ENCODE results near the gene ERMP1.
"Not testable (repeated sequence)": the region's sequence is repeated elsewhere in the genome, so short reads cannot be mapped to it uniquely, and the experiment has no call there.

The ERMP1 gene, protein sequence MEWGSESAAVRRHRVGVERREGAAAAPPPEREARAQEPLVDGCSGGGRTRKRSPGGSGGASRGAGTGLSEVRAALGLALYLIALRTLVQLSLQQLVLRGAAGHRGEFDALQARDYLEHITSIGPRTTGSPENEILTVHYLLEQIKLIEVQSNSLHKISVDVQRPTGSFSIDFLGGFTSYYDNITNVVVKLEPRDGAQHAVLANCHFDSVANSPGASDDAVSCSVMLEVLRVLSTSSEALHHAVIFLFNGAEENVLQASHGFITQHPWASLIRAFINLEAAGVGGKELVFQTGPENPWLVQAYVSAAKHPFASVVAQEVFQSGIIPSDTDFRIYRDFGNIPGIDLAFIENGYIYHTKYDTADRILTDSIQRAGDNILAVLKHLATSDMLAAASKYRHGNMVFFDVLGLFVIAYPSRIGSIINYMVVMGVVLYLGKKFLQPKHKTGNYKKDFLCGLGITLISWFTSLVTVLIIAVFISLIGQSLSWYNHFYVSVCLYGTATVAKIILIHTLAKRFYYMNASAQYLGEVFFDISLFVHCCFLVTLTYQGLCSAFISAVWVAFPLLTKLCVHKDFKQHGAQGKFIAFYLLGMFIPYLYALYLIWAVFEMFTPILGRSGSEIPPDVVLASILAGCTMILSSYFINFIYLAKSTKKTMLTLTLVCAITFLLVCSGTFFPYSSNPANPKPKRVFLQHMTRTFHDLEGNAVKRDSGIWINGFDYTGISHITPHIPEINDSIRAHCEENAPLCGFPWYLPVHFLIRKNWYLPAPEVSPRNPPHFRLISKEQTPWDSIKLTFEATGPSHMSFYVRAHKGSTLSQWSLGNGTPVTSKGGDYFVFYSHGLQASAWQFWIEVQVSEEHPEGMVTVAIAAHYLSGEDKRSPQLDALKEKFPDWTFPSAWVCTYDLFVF

DNA sequence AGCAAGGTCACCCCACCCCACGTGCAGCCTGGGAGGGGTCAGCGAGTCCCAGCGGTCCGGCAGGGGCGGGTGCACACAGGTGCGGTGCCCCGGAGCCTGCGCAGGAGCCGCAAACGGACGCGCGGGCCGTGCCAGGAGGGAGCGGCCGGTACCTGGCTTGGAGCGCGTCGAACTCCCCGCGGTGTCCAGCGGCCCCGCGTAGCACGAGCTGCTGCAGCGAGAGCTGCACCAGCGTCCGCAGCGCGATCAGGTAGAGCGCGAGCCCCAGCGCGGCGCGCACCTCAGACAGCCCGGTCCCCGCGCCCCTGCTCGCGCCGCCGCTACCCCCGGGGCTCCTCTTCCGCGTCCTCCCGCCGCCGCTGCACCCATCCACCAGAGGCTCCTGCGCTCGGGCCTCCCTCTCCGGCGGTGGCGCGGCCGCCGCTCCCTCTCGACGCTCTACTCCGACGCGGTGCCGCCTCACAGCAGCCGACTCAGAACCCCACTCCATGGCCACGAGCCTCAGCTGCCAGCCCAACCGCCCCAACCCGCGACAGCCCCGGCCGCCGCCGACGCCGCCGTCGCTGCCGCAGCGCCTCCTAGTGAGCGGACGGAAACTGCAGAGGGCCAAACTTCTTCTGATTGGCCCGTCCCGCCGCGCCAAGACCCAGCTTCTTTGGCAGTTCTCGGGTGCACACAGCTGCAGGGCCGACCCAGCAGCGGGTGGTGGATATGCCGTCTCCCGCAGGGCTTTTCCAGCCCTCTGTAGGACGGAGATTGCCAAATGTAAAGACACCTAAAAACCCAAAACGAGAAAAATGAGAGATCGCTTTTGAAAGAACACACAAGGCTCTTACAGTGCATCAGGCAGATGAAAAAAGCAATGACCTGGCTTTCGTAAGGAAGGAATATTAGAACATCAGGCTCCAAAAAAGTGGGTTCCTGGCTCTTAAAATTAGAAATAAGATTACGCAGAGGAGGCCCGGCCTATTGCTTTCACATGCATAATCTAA is at the start of gene ERMP1:
Gene ERMP1, minus strand, starts transcription at position 580 of the 992 bp plus-strand sequence. Its CDS starts 90 bp downstream, at position 490.
- peak; percentile 8 for DNase-seq

DNA sequence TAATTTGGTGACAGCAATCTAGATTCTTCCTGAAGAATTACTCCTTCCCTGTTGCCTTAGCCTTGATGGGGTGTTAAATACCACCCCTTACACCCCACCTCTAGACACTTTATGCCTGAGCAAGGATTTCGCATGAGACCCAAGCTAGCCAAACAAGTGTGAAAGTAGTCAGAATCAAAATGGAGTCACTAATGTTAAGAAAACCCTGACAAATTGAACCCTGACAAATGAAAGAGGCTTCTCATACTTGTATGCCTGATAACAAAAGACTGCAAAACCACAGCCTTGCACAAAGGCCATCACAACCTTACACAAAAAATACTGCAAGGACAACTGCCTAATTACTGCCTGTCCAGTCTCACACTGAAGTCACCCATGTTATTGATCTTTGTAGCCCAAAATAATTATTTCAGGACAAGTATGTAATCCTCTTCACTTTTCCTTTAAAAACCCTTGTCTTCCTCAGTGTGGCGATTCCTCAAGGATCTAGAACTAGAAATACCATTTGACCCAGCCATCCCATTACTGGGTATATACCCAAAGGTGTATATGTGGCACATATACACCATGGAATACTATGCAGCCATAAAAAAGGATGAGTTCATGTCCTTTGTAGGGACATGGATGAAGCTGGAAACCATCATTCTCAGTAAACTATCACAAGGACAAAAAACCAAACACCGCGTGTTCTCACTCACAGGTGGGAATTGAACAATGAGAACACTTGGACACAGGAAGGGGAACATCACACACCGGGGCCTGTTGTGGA is 49.5 kb upstream of the ERMP1 start:
- DNase-seq: not testable (repeated sequence)

DNA sequence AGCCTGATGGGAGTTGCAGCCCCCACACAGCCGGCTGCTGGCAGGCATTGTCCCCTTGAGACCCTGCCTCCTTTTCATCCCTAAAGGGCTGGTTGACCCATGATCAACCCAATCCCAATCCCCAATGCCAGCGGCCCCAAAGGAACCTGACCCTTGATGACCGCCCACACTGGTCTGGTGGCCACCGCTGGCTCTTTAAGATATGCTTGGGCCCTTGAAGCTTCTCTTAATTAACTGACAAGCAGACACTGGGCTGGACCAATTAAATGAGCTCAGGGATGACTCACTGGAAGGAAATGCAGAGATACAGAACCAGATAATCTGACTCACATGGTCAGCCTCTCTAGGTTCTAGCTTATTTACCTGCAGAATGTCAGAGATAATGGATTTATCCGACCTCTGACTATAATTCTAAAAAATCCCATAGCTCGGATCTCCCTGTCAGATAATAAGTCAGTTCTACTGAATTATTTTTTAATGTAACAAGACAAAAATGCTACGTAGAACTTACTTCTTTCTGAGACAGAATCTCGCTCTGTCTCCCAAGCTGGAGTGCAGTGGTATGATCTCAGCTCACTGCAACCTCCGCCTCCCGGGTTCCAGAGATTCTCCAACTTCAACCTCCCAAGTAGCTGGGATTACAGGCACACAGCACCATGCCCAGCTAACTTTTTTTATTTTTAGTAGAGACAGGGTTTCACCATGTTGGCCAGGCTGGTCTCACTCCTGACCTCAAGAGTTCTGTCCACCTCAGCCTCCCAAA is 46.7 kb upstream of the ERMP1 start:
- no peak for DNase-seq

DNA sequence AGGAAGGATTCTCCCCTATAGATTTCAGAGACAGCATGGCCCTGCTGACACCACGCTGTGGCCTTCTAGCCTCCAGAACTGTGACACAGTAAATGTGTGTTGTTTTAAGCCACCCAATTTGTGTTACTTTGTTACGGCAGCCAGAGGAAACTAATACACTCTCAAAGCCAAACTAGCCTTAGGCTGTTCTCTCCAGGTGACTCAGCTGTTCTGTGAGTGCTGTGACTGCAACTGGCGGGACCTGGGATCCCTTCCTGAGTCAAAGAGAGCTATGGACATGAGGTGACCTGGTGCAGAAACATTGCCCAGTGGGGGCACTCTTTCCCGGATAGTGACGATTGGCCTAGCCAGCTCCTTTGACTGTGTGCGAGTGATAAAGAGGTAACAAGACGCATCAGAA is 43.8 kb upstream of the ERMP1 start:
- DNase-seq: no peak

DNA sequence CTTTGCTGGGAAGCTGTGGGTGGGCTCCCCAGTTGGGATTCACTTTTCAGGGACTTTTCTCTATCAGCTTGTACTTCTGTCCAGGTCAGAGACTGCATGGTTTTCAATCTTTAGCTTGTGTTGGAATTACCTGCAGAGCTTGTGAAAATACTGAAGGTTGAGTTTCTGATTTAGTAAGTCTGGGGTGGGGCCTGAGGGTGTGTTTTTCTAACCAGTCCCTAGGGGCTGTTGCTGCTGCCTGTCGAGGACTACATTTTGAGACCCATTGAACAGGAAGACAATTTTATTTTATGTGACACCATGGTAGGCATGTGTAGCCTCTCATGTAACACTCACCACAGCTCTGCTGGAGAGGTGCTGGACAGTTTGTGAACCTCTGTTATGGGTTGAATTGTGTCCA is 43.1 kb upstream of the ERMP1 start:
- DNase-seq: no peak

DNA sequence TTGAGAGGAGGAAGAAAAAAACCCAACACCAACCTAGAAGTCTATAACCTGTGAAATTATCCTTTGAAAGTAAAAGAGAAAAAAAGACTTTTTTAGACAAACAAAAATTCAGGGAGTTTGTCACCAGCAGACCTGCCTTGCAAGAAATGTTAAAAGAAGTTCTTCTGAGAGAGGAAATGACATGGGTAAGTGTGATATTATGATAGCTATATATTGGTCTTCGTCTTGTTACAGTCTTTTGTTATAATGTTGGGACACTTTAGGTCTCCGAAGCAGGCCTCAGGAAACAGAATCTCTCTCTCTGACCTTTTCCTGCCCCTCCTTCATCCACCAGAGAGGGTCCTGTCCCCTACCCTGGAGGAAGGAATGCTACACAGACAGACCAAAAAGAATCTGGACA is 41.1 kb upstream of the ERMP1 start:
- no peak for DNase-seq

DNA sequence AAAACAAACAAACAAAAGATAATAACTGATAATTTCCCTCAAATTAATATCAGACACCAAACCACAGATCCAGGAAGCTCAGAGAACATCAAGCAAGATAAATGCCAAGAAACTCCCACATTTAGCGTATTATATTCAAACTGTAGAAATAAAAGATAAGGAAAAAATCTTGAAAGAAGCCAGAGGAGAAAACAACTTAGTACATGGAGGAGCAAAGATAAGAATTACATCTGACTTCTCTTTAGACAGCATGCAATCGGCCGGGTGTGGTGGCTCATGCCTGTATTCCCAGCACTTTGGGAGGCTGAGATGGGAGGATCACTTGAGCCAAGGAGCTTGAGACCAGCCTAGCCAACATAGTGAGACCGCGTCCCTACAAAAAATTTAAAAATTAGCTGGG is 40.5 kb upstream of the ERMP1 start:
- DNase-seq: no peak

DNA sequence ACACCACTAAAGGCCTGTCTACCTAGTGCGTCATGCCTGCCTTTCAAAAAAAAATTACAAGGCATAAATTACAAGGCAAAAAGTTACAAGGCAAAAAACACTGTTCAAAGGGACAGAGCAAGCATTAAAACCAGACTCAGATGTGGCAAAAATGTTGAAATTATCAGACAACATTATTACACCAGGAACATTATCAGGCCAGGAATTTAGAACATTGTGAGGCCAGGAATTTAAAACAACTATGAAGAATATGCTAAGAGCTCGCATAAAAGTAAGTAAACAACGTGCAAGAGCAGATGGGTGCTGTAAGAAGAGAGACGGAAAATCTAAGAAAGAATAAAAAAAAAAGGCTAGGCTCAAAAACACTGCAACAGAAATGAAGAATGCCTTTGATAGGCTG is 39.6 kb upstream of the ERMP1 start:
- DNase-seq: no peak

DNA sequence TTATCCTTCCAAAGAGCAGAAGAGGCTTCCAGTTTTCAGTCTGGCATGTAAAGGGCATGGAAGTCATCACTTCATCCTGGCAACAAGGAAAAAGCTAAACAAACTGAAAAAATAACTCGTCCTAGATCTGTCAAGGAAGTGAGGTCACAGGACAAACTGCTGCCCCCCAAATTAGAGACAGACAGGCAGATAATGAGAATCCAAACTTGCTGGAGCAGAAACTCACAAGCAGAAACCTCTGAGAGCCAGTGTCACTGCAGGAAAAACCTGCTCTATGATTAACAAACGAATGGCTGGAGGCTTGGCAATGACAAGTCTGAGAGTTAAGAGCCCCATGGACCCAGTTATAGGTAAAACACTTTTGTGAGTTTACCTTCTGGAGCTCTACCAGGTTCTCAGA is 38.9 kb upstream of the ERMP1 start:
- no peak for DNase-seq

DNA sequence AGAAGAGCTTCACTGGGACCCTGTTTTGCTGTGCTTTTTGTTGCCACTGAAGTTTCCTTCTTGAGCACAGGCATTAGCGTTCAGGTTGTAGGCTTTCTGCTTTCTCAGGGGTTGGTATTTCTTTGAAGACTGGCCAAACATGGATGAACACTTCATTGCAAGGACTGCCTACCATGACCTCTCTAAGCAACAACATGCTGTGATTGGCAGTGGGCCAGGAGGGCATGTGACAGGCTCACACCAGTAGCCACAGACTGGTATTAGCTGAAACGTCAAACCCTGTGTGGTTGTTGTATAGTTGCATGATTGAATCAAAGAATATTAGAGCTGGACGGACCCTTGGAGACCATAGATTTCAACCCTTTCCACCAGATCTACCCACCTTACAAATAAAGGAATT is 37.8 kb upstream of the ERMP1 start:
- DNase-seq: no peak

DNA sequence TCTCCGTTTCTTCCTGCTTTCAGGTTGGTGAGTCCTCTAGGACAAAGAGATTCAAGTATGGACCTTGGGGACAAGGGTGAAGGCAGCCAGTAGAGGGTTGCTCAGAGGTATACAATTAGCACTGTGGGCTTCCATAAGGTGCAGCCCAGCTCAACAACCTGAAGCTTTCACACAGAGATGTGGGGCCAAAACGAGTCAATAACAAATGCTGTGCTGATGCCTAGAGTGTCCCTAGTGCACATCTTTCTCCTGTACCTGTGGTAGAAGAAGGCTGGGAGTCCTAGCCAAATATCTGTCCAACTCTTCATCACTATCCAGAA is 37.1 kb upstream of the ERMP1 start:
- DNase-seq: no peak

DNA sequence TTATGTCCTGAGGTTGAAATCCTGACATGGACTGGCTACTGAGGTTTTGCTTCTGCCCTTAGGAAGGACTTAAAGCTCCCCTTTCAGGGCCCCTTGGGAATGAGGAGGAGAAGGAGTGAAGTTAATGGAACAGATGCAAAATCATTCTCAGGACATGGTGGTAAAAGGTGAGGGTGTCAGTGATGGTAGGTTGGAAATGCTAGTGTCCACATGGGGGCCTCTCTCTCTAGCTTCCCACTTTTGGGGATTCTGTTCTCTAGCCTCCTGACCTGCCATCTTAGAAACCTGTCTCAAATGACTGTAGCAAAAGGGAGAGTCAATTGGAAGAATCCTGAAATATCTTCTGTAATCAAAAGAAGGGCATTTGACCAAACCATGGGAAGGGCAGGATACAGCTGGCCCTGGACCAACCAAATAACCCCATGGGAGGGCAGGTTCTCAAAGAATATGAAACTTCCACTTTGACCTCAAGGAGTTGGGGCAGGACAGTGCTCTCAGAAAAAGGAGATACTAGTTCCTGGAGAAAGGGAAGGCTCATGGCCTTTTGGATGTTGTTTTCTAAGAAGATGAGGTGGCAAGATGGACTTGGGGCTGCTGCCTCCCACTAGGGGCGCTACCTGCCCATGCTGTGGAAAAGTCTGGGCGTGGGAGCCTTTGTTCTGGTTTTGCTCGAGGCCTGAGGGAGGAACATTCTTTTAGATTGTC is 36.5 kb upstream of the ERMP1 start:
- DNase-seq: no peak

DNA sequence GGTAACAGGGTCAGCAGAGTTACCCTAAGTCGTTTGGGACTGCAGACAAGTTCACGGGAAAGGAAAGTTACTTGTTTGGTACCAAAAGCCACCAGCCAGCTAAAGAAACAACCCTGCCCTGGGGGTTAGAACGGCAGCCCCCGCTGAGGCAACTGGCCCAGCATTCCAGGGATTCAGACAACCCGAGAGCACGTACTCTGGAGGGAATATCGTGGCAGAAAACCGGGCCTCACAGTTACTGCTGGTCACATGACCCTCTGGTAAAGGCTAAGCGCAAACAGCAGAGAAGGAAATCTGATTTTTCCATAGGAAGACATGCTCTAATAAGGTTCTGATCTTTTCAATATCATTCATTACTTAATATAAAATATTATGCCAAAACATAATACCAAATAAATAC is 35.3 kb upstream of the ERMP1 start:
- no peak for DNase-seq

DNA sequence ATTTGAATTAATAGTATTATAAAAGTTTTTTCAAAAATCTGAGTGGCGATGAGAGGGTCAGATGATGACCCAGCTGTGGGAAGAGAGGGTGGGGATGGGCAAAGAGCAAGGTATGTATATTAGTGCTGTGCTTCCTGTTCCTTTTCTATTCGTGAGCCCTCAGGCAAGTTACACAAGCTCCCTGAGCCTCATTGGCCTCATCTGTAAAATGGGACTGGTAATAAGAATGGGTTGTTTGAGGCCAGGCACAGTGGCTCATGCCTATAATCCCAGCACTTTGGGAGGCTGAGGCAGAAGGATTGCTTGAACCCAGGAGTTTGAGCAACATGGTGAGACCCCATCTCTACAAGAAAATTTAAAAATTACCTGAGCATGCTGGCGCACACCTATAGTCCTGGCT is 33.8 kb upstream of the ERMP1 start:
- DNase-seq: no peak

DNA sequence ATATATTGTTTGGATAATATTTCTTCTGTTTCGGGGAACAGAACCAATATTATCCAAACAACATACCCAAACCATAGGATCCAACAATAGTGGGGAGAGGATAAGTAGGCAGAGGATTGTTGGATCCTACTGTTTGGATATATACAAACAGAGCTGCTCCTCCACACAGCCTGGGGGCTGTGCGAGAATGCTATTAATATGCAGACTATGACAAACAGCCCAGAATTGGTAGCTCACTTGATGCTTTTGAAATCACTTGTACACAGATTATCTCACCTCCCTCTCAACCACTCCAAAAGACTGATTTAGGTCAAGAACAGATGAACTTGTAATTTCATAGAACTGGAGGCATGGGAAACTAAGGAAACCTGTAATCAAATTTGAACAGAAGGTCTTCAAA is 33.4 kb upstream of the ERMP1 start:
- DNase-seq: no peak

DNA sequence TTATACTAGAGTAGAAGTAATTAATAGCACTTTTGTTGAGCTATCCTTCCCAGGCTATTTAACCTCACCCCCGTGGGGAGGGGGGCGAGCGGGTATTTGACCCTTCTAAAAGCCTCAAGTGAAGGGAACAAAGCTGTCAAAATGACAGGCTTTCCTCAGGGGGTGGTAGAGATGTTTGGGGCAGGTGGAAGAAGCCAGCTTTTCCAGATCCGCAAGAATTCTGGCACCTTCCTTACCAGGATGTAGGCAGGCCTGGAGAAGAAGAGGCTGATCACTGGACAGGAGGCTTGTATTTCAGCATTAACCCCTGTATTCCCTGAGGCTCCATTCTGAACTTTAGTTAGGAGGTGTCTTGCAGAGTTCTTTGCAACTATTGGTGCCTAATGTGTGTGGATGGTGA is 31.5 kb upstream of the ERMP1 start:
- DNase-seq: no peak

DNA sequence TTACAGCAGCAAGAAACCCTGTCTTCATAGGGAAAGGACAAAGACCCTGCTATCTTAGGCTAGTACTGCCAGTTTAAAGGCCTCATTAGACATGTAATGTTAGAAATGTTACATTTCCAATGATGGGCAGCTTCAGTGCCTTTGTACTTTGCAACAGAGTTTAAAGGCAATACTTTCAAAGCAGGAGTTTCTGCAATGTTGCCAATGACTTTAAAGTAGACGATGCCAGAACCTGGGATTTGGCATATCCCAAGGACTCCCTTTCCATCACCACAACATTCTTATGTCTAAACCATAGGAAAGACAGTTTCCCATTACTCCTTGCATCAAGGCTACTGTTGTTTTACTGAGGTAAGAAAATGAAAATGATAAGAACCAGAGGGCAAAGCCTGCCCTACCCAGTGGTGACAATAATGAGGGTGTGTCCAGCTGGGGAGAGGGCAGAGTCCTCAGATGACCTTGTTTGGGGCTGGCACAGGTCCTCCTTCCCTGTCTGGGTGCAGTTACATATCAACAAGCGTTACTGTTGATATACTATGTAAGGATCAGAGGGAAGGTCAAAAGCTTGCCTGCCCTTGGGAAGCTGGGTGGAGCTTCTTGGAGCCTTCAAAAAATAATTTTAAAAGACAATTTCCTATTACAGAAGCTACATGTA is 30.3 kb upstream of the ERMP1 start:
- no peak for DNase-seq

DNA sequence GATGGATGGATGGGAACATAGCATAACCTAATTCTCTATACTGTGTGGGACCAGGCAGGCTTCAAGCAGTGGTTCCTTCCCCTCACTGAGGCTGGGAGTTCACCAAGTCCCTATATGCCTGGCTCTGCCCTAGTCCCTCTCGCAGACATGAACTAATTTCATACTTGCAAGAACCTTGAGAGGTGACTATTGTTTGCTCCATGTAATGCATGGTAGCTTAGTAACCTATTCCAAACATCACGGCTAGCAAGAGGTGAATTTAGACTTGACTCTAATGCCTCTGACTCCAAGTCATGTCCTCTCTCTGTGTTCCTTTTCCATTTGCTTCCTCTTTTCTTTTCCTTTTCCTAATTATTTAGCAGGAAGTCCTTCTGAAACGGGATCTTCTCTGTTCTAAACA is 25.9 kb upstream of the ERMP1 start:
- DNase-seq: no peak

DNA sequence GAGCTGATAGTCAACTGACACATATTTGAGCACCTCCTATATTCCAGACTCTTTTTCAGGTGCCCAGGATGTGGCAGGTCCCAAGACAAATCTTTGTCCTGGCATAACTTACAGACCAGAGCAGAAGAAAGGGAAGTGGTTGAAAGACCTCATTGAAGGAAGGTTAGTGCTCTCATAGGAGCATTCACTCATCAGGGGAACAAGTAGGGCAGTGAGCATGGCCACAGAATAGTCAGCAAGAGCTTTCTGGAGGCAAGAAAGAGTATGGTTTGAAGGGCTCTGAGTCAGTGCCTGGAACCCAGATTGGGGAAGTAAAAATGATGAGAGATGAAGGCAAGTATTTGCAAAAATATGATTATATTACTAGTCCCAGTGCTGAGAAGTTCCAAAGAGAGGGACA is 25.0 kb upstream of the ERMP1 start:
- DNase-seq: no peak

DNA sequence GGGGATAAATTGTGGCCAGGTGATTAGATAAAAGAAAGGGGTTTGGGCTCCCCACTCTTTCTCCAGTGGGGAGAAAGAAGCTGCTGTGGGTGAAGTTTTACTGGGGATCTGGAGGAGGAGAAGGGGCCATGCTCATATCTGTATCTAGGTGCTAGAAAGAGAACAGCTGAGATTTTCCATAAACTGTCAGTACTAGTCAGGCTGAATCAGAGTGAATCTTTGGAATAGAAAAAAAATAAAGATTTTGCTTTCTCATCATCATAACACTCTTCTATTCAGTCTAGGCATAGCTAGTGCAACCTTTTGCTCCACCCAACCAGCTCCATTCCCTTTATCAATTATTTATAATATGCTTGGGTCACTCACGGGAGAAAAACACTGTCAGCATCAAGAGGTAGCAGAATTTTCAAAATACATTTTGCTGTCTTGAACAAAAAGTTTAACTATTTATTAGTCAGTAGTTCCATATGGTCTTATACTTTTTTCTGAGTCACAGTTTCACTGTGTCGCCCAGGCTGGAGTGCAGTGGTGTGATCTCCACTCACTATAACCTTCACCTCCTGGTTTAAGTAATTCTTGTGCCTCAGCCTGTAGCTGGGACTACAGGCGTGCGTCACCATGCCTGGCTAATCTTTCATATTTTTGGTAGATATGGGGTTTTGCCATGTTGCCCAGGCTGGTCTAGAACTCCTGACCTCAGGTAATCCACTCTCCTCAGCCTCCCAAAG is 21.3 kb upstream of the ERMP1 start:
- no peak for DNase-seq
